H4 (cell line): ENCODE data around the gene PERCC1. TPM values are rescaled to one million over a fixed set of nuclear protein-coding genes. Genes with fewer than 3 reads are reported as not detected.
"Not testable (repeated sequence)": the region's sequence is repeated elsewhere in the genome, so short reads cannot be mapped to it uniquely, and the experiment has no call there.

Source experiments
- DNase-seq: peaks from one replicate; pipeline ENCODE4 v3.0.0-alpha.2; 2015; ENCODE audit warnings: low spot score
- total RNA-seq: library from RNA; depleted of rRNA; stranded (reverse); fragments of >200 nt; shearing (Covaris generic); gene quantifications from 2 replicates; pipeline ENCODE4 v1.2.3, GENCODE V29; 2014

The PERCC1 gene
- total RNA-seq, 1 experiment from 2014 or later = not detected

GRCh38 chr16:1434644-1435592 lies 4.0 kb downstream of the PERCC1 start:
- no peak for DNase-seq

DNA sequence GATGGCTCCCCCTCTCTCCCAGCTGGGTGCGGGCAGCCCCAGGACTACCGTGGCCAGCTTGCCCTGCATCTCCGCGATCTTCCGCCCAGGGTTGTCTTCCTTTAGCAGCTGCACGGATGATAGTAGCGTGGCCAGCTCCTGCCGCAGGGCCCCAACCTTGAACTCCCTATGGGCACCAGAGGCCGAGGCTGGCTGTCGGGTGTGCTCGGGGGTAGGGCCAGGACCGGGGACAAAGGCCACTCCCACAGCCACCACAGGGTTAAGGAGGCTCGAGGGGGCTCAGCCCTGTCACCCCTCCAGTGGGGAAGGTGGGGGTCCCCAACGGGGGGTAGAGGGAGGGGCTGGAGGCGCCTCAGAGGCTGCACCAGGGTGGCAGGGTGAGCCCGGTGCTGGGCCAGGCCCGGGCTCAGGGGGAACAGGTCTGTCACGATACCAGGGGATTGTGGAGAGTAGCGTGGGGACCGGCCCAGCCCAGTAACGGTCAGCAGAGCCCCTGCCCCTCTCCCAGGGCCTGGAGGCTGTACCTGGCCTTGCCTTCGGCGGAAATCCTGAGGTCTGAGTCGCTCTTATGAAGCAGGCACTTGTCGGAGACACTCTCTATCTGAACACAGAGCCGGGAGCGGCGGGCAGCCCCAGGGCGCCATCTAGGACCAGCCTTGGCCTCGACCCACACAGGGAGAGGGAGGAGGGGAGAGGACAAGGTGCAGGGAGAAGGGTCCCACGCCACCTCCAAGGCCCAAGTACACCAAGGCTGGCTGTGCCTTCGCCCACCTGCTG lies 5.2 kb downstream of the PERCC1 start:
- DNase-seq = no peak

GRCh38 chr16:1436731-1437355 lies 6.0 kb downstream of the PERCC1 start:
- no peak for DNase-seq

DNA sequence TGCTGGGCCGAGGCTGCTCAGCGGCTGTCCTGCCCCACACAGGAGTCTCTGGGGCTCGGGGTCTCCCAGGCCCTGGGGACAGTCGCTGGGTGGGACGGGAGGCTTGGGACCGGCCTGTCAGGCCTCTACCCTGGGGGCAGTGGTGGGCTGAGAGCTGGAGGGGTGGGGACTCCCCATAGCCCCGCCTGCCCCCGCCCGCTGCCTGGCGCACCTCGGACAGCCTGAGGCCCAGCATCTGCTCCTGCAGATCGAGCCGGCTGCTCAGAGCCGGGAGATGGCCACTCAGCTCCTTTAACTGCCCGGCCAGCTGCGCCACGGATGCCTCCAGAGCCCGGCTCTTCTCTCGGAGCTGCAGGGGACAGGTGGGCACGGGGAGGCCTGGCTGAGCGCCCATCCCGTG lies 6.7 kb downstream of the PERCC1 start:
- DNase-seq = no peak

DNA sequence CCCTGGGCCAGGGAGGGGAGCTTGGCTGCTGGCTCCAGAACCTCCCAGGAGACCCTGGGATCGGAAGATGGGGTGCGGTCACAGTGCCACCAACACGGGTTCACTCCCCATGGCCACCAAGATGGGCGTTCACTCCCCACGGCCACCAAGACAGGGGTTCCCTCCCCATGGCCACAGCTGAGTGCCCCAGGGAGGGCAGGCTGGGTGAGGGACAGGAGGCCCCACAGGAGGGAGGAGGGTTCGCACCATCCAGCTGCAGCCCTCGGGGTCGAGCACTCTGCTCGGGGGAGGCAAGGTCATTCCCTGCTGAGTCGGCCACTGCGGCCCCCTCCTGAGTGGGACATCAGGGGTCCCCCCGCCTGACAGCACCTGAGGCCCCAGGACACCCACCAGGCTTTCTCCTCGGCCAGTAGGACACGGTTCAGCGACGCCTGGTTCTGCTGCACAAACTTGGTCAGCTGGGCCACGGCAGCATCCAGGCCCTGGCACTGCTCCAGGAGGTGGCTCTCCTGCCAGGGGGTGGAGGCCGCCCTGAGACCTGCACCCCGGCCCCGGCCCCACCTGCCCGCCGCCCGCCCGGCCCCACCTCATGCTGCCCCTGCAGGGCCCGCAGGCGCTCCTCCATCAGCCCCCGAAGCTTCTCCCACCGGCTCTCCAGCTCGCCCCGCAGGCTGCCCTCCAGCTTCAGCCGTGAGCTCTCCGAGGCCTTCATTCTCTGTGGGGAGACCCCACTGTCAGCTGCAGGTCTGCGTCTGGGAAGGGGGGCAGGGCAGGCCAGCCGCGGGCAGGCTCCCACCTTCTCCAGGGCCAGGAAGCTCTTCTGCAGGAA lies 7.6 kb downstream of the PERCC1 start:
- no peak for DNase-seq

DNA sequence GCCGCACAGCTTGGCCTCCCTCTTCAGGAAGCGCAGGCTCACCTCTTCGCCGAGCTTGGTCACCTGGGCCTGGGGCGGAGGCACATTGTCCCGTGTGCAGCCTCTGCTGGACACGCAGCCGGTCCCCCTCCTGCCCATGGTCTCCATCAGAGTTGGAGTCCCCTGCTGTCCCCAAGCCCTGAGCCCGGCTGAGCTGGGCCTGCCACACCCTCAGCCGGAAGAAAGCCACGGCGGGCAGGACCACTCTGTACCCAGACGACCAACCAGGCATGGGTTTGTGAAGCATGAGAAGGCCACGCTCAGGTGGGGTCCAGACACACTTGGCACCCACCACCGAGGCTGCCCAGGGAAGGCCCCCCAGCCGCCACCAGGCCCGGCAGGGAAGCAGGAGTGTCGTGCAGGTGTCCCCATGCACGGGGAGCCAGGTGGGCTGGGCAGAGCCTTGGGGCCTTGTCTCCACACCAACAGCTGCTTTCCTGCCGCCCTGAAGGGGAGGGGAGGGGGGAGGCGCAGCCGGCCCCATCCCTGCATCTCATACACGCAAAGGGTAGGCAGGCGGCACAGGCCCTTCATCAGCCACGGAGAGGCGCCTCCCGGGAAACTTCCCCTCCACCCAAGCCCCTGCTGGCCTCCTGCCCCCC lies 8.3 kb downstream of the PERCC1 start:
- no peak for DNase-seq

DNA sequence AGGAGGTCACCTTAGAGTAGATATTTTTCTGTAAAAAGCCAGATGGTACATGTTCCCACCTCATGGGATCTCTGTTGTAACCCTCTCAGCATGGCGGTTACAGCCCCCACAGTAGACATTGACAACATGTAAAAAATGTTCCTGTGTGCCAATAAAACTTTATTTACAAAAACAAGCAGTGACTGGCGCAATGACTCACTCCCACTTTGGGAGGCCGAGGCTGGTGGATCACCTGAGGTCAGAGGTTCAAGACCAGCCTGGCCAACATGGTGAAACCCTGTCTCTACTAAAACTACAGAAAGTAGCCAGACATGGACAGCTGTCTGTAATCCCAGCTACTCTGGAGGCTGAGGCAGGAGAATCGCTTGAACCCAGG lies 8.8 kb downstream of the PERCC1 start:
- DNase-seq = not testable (repeated sequence)

DNA sequence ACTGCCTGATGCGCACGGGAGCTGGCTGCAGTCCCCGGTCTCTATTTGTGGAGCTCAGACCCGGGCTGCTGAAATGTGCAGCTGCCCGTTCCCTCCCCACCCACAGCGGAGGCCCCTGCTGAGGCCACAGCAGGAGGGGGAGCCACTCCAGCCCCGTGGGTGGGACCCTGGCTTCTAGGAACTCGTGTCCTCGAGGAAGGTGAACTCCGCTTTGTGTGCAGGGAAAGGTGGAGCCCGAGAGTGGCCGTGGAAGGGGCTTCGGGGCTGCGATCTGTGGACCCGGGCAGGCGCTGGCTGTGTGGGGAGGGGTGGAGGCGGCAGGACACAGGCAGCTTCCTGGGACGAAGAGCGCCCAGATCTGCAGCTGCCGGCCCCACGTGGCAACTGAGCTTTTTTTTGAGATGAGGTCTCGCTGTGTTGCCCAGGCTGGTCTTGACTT lies 10.5 kb downstream of the PERCC1 start:
- no peak for DNase-seq

DNA sequence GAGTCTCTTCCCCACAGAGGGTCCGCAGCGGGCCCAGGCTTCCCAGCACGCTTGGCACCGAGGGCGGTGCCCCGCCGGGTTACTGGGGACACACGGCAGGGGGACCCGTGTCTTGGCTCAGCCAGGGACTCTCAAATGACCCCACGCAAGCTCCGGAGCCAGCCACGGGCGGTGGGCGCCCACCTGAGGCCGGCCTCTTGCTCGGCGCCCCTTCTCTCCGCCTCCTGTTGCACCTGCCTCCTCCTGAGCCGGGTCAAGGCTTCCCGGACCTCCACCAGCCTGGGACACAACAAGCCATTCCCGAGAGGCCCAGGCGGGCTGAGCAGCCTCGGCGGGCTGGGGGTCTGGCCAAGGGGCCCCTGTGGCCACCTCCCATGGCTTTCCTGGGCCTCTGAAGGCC lies 11.8 kb downstream of the PERCC1 start:
- no peak for DNase-seq

DNA sequence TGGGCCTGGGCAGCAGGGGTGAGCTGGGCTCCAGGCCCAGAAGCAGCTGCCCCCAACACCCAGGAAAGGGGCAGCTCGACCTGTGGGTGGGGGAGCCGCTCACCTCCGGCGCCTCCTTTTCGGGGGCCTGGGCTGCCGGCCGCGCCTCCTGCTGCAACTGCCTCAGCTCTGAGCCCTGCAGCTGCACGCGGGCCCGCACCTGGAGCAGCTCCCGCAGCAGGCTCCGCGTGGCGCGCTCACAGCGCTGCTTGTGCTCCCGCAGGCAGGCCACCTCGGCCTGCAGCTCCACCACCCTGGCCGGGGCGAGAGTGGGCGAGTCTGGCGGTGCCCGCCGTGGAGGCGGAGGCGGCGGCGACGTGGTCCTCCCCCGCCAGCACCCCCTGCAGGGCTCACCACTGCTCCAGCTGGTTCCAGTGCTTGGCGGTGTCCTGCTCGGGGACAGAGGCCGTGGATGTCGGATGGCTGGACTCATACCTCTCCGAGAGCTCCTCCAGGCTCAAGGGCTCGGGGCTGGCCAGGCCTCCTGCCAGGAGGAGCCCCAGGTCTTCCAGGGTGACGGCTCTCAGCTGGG lies 12.6 kb downstream of the PERCC1 start:
- no peak for DNase-seq

DNA sequence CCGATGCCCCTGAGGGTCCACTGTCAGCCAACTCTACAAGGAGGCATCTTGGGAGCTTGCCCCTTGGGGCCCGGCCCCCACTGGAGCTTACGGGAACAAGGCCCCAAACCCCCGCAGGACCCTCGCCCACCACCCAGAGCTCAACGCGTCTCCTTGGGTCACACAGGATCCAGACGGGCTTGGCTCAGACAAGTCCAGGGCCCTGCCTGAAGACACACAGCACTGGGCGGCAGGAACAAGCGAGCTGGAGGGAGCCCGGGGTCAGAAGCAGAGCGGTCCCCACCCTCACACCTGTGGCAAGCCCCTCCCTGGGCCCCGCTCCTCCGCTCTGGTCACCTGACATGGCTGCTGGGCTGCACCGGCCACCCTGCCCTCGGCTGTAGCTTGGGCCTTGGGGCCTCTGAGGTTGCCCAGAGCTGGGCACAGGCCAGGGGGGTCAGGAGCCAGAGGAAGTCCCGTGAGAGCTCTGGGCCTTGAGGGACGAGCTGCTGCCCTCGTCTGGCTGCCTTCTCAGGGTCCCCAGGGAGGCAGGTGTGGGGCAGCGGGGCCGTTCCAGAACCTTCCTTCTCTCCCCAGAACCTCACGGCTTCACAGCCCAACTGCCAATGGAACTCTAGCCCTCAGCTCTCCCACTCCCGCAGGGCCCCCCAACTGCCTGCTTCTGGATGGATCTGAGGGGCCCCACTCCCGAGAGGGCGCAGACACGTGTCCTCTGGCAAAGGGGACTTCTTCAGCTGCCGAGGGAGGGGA lies 13.3 kb downstream of the PERCC1 start, which contains the start of gene CCDC154:
Gene CCDC154 (minus strand): TSS at position 577 of the 750 bp plus-strand sequence. CDS start 234 bp downstream, at position 343.
- no peak for DNase-seq

DNA sequence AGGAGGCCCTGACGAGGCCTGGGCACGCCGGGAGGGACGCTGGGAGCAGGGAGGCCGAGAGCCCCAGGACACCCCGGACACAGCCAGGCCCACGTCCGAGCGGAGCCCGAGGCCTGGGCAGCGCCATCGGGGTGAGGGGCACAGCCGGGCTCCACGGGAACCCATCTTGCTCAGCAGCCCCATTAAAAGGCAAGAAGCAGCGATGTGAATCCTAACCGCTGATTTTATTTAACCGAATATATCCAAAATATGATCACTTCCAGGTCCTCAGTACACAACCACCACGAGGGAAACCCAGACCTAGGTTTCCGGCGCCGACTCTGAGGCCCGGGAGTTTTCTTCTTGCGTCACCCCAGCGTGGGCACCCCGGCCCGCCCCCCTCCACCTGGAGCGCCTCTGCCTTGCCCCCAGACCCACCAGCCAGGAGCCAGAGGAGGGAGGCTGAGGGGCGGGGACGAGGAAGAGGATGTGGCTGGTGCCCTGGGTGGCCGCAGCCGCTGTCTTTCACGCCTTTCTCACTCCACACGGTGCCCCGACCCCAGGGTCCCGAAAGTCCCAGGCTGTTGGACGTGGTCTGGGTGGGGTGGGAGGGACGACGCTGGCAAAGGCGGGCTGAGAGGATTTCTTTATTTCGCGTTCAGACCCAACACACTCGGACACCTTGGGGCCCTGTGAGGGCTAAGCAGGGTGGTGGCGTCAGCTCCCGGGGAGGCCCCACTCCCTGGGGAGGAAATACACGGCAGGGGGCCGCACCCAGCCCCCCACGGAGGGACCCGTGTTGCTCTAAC lies 14.0 kb downstream of the PERCC1 start:
- DNase-seq = no peak

DNA sequence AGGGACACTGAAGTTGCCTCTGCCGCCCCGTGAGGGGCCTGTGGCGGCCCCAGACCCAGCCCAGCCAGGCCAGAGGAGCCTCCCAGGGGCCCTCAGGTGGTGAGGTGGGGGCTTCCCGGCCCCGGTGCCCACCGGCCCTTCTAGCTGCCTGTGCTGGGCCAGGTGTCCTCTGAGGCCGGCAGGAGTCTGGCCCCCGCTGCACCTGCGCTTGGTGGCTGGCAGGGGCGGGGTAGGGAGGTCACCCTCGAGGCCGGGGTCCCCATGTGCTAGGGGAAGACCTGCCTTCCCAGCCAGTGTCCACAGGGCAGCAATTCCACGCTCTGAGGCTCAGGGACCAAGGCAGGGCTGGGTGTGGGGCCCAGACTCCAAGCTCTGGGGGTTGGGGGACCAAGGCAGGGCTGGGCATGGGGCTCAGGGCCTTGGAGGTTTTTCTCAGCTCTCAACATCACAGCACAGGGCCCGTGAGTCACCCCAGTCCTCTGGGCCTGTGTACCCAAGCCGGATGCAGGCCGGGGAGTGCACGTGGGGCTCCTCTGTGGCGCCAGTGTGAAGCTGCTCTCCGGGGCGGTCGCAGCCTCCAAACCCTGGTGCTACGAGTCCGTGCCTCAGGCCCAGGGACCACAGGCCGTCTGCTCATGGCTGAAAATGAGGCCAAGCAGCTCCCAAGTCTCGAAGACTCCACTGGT lies 14.8 kb downstream of the PERCC1 start:
- DNase-seq = no peak

GRCh38 chr16:1446296-1447080 lies 15.6 kb downstream of the PERCC1 start:
- DNase-seq = no peak

DNA sequence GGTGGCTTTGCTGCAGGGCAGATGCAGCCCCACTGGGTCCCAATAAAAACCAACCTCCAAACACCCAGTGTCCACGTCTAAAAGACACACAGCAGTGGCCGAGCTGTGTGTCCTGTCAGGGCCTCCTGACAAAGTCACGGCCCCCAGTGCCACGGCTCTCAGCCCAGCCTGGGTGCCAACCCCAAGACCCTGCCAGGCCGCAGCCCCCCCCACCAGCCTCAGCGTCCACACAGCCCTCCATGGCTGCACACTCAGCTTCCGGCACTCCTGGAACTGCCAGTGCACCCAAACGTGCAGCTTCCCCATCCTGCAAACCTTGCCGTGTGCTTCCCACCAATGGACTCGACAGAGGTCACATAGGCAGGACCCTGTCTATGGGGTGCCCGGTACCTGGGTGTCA lies 17.1 kb downstream of the PERCC1 start:
- DNase-seq = no peak

- no peak for DNase-seq
Measured at GRCh38 chr16:1448536-1449116, 17.7 kb downstream of the PERCC1 start.

- no peak for DNase-seq
Measured at GRCh38 chr16:1449201-1449788, 18.4 kb downstream of the PERCC1 start.
